Ovary (tissue), 3 donors: ENCODE results near the gene C15orf39.

Experiments used
- EP300 ChIP-seq: sonication (generic); formaldehyde crosslinking; IDR thresholded peaks from one replicate; pipeline ENCODE4 v1.6.1; 2017; ENCODE audit warnings: antibody characterized with exemption
- POLR2A ChIP-seq: fragments of 450-650 bp; IDR thresholded peaks from one replicate; pipeline ENCODE4 v1.6.1; 2017; ENCODE audit warnings: antibody characterized with exemption, mild to moderate bottlenecking, moderate library complexity
- TF ChIP-seq, protein P1 (sequence below), 3 donors: fragments of 450-650 bp in 2 of 3; fragments of 200-600 bp in 1 of 3; IDR thresholded peaks; one replicate each; pipeline versions ENCODE4 v1.5.1 to v1.8.0; 2016 to 2022; ENCODE audit warnings: antibody characterized with exemption in 3 of 3, mild to moderate bottlenecking in 1 of 3
- donor health status: DM: no; HTN: no; CAD: no.

DNA sequence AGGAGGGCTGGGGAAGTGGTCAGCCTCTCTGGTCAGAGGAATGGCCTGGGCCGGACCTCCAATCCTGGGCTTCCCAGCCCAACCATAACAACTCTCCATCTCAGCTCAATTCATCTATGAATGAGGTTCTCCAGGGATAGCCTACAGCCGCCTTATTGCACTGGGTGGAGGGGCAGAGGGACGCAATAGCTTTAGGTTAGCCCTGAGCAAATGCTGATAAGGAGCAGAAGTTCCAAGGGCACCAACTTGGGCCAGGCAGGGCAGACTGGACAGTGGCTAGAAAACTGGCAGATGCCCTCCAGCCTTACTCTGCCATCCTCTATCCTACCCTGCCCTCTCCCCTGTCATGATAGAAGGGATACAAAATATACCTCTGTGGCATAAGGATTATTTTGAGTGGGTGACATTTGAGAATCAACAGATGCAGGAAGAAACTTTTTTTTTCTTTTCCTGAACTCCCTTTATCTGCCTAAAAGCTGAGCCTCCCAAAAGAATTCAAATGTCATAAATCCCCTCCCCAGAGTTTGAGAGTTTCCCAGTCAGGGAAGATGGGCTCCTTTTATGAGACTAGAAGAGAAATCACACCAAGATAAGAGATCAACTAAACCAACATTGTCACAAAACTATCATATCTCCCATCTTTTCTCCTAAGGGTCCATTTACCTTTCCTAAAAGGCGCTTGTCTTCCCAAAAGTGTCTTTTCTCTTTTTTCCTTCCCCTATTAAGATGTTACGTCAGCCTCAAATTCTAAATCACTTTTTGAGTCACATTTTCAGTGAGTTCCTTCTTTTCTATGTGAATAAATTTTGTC lies 40.4 kb upstream of the C15orf39 start:
- TF ChIP-seq POLR2A (no peak), EP300 (no peak)
- TF ChIP-seq, protein P1, sequence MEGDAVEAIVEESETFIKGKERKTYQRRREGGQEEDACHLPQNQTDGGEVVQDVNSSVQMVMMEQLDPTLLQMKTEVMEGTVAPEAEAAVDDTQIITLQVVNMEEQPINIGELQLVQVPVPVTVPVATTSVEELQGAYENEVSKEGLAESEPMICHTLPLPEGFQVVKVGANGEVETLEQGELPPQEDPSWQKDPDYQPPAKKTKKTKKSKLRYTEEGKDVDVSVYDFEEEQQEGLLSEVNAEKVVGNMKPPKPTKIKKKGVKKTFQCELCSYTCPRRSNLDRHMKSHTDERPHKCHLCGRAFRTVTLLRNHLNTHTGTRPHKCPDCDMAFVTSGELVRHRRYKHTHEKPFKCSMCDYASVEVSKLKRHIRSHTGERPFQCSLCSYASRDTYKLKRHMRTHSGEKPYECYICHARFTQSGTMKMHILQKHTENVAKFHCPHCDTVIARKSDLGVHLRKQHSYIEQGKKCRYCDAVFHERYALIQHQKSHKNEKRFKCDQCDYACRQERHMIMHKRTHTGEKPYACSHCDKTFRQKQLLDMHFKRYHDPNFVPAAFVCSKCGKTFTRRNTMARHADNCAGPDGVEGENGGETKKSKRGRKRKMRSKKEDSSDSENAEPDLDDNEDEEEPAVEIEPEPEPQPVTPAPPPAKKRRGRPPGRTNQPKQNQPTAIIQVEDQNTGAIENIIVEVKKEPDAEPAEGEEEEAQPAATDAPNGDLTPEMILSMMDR (IDR thresholded peaks at IDR 0.05) = no peak
